Ammon's horn (tissue), 1 donor: Measurements from ENCODE around the gene MAPK8.

Experiments used
- DNase-seq: peaks from one replicate; pipeline ENCODE4 v3.0.0-alpha.2; 2016; ENCODE audit warnings: low spot score

MAPK8 gene

GRCh38 chr10:48292616-48293015 lies 13.9 kb upstream of the MAPK8 start:
- no peak for DNase-seq

GRCh38 chr10:48294431-48294830 lies 12.0 kb upstream of the MAPK8 start:
- no peak for DNase-seq

GRCh38 chr10:48296576-48297098 lies 9.8 kb upstream of the MAPK8 start:
- DNase-seq, result no peak

- no peak for DNase-seq
These were observed 7.4 kb upstream of the MAPK8 start for GRCh38 chr10:48299066-48299465.

- no peak for DNase-seq
These were observed 6.8 kb upstream of the MAPK8 start for GRCh38 chr10:48299692-48300091.

GRCh38 chr10:48300556-48300955 lies 5.9 kb upstream of the MAPK8 start:
- no peak for DNase-seq

- no peak for DNase-seq
These were observed 3.7 kb upstream of the MAPK8 start for GRCh38 chr10:48302515-48303476.

- DNase-seq, result no peak
These were observed 592 bp upstream of the MAPK8 start for GRCh38 chr10:48305905-48306264.

- peak; percentile 60 for DNase-seq
These were observed 613 bp downstream of the MAPK8 start for GRCh38 chr10:48306870-48307710.

GRCh38 chr10:48307711-48308018 lies 1.2 kb downstream of the MAPK8 start:
- no peak for DNase-seq

- no peak for DNase-seq
These were observed 3.3 kb downstream of the MAPK8 start for GRCh38 chr10:48309711-48310226.

GRCh38 chr10:48314107-48314506 lies 7.6 kb downstream of the MAPK8 start:
- DNase-seq, result no peak

- no peak for DNase-seq
These were observed 9.8 kb downstream of the MAPK8 start for GRCh38 chr10:48316236-48316635.

GRCh38 chr10:48317321-48317990 lies 11.0 kb downstream of the MAPK8 start:
- no peak for DNase-seq

GRCh38 chr10:48322017-48322416 lies 15.5 kb downstream of the MAPK8 start:
- no peak for DNase-seq

- no peak for DNase-seq
These were observed 18.1 kb downstream of the MAPK8 start for GRCh38 chr10:48324580-48324979.

GRCh38 chr10:48330269-48330668 lies 23.8 kb downstream of the MAPK8 start:
- DNase-seq, result no peak

GRCh38 chr10:48331436-48331835 lies 25.0 kb downstream of the MAPK8 start:
- no peak for DNase-seq

- DNase-seq, result no peak
These were observed 25.8 kb downstream of the MAPK8 start for GRCh38 chr10:48332166-48332870.

- no peak for DNase-seq
These were observed 26.4 kb downstream of the MAPK8 start for GRCh38 chr10:48332871-48333216.

GRCh38 chr10:48333856-48334255 lies 27.4 kb downstream of the MAPK8 start:
- no peak for DNase-seq

- DNase-seq, result no peak
These were observed 29.3 kb downstream of the MAPK8 start for GRCh38 chr10:48335788-48336187.
